Activated B cell treated with CpG ODN at 0.5 μM for 24 hours (primary cell): Measurements from ENCODE around the gene TFPT. TPM values are rescaled to one million over a fixed set of nuclear protein-coding genes. Genes with fewer than 3 reads are reported as not detected.

Source experiments
- ATAC-seq: fragments of 200-7000 bp; cut with Tn5 transposase; one replicate; pipeline ENCODE4 v1.10.0; 2021; ENCODE audit warnings: low read depth, mild to moderate bottlenecking, moderate library complexity
- CTCF ChIA-PET: fragments of 350-600 bp; sonication (Branson Sonifier 250); formaldehyde crosslinking; loops from one replicate; lab custom pipeline; 2021; ENCODE audit warnings: antibody characterized with exemption; lab: Charles Lee
- POLR2A ChIA-PET: fragments of 350-600 bp; sonication (Branson Sonifier 250); formaldehyde crosslinking; loops from one replicate; lab custom pipeline; 2021; ENCODE audit warnings: antibody characterized with exemption; lab: Charles Lee
- DNase-seq: peaks from one replicate; pipeline ENCODE4 v3.0.0; 2022
- H3K27ac Mint-ChIP-seq: one replicate; pipeline ENCODE4 v1.8.0; 2020; ENCODE audit warnings: mixed read lengths
- H3K27me3 Mint-ChIP-seq: one replicate; pipeline ENCODE4 v1.8.0; 2021; ENCODE audit warnings: mixed read lengths
- H3K36me3 Mint-ChIP-seq: one replicate; pipeline ENCODE4 v1.8.0; 2021; ENCODE audit warnings: low read depth, mixed read lengths
- H3K4me1 Mint-ChIP-seq: one replicate; pipeline ENCODE4 v1.8.0; 2021; ENCODE audit warnings: mixed read lengths
- H3K4me3 Mint-ChIP-seq: one replicate; pipeline ENCODE4 v1.8.0; 2020; ENCODE audit warnings: mild to moderate bottlenecking, mixed read lengths
- H3K9me3 Mint-ChIP-seq: one replicate; pipeline ENCODE4 v1.8.0; 2020; ENCODE audit warnings: mixed read lengths
- CTCF ChIP-seq: fragments of 200-600 bp; IDR thresholded peaks from one replicate; pipeline ENCODE4 v1.8.0; 2022; ENCODE audit warnings: antibody characterized with exemption, mild to moderate bottlenecking
- intact Hi-C: fragments of 100-400 bp; cut with micrococcal nuclease; formaldehyde crosslinking; loops from one replicate; pipeline ENCODE4 v1.15.1; 2024
- total RNA-seq: library from RNA; stranded (reverse); gene quantifications from 2 replicates; pipeline ENCODE4 v1.2.3, GENCODE V29; 2022

Gene TFPT
- total RNA-seq, 1 donor from 2014 or later, result 17.9 TPM

DNA sequence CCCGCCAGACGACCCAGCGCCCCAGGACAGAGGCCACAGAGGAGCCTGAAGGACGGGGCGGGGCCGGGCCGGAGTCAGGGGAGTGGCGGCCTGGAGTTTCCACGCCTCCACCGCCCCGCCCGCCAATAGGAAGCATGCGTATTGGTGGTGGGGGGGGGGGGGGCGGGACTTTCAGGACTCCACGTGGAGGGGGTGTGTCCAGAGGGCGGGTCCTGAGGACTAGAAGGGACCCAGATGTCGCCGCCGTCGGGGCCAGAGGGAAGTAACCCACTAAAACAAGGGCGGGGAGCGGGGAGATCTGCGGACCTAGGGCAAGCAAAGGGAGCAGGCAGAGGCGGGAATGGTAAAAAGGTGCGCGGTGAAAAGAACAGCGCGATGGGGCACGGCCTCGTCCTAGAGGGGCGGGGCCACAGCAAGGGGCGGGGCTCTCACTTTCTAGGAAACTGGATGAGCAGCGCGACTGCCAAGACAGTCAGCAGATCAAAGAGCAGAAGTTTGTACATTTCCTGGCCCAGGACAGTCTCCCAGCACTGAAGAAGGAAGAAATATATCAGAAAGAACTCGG is 46.9 kb upstream of the TFPT start:
- peak; percentile 34 for ATAC-seq
- ChIA-PET POLR2A (interaction anchor here (0.7 kb wide), 1 partner anchor 38 kb away, joined by 3 read pairs; the partner anchor contains the start of gene RPS9), CTCF (no interaction called here)
- H3K4me3 Mint-ChIP-seq, result peak overlapping the region; percentile 88
- DNase-seq, result peak; percentile 71
- no peak for TF ChIP-seq CTCF
- peaks cover 54% of the 10 kb centered on the region for H3K4me1 Mint-ChIP-seq
- H3K27ac Mint-ChIP-seq, result no peak overlapping the region
- intact Hi-C loops, result loop anchor here (1.0 to 10.0 kb wide), 2 partner anchors 39 to 132 kb away; no protein-coding TSS in a partner anchor
- H3K27me3 Mint-ChIP-seq, result peaks cover 15% of the 10 kb centered on the region
- no peaks in the 10 kb centered on the region for H3K9me3 Mint-ChIP-seq
- peaks cover 19% of the 10 kb centered on the region for H3K36me3 Mint-ChIP-seq

DNA sequence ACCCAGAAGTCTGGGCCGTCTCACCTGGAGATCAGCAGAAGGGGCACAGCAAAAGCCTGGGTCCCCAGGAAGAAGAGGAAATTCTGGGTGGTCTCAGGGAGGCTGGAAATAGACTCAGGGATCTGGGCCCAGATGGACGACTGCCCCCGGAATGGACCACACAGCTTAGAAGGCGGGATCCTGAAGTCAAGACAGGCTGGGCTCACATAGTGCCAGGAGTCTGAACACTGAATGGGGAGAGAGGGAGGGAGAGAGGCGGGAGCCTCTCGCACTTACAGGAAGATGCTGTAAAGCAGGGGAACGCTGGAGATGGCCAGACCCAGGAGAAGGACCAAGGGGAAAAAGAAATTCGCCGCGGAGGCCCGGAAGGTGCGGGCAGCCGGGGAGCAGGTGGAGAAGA is 45.4 kb upstream of the TFPT start:
- intact Hi-C loops, result loop anchor here (1.0 to 10.0 kb wide), 2 partner anchors 134 to 288 kb away; partner anchors contain the start of gene LENG8
- Mint-ChIP-seq H3K27me3 (peaks cover 14% of the 10 kb centered on the region), H3K27ac (peak overlapping the region; percentile 99), H3K36me3 (peaks cover 31% of the 10 kb centered on the region), H3K9me3 (no peaks in the 10 kb centered on the region), H3K4me3 (peak overlapping the region; percentile 100), H3K4me1 (peaks cover 56% of the 10 kb centered on the region)
- ATAC-seq (no peak), DNase-seq (no peak)
- ChIA-PET POLR2A (interaction anchor here (0.7 to 3.8 kb wide), 3 partner anchors 24 to 40 kb away, joined by 7 to 55 read pairs (median 19); partner anchors contain the start of genes MBOAT7, RPS9 and TSEN34), CTCF (no interaction called here)
- no peak for TF ChIP-seq CTCF

DNA sequence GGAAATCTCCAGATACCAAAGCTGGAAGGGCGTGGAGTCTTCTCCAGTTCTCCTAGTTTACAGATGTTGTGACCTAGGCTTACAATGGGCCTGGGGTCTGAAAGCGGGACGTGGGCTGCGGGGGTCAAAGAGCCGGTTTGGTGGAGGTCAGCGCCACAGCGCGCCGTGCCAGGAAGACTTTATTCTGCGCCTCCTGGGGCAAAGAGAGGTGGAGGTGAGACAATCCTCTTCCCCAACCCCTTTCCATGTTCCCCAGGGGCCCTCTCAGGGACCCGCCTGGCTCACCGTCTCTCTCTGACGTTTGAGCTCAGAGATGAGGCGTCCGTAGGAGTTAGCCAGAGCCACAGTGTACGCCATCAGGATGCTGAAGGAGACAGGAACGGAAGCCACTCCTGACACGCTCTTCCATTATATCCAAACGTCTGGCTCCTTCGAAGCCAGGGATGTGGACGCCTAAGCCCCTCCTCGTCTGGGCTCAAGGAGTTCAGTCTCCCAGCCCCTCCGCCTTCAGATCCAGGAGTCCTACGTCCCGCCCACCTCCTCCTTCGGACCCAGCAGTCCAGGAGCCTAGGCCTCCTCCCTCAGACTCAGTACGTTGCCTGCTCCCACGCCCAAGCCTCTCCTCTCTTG is 44.8 kb upstream of the TFPT start:
- Mint-ChIP-seq H3K27ac (peak overlapping the region; percentile 99), H3K36me3 (peaks cover 33% of the 10 kb centered on the region), H3K27me3 (peaks cover 10% of the 10 kb centered on the region), H3K9me3 (no peaks in the 10 kb centered on the region), H3K4me3 (peak overlapping the region; percentile 100), H3K4me1 (peaks cover 56% of the 10 kb centered on the region)
- TF ChIP-seq CTCF, result no peak
- ATAC-seq (no peak), DNase-seq (no peak)
- CTCF ChIA-PET, result interaction anchor here (1.0 to 1.5 kb wide), 4 partner anchors 9 to 231 kb away, joined by 3 to 4 read pairs (median 4); no protein-coding TSS in a partner anchor
- intact Hi-C loops, result loop anchor here (1.0 to 10.0 kb wide), 2 partner anchors 135 to 289 kb away; partner anchors contain the start of gene LENG8
- POLR2A ChIA-PET, result interaction anchor here (0.7 to 4.7 kb wide), 9 partner anchors 22 to 288 kb away, joined by 4 to 69 read pairs (median 7); partner anchors contain the start of genes CNOT3, LENG8, MBOAT7 and NDUFA3

- peaks cover 39% of the 10 kb centered on the region for H3K36me3 Mint-ChIP-seq
- ATAC-seq, result peak; percentile 85
- ChIA-PET POLR2A (interaction anchor here (0.6 to 4.7 kb wide), 16 partner anchors 16 to 1005 kb away, joined by 3 to 69 read pairs (median 5); partner anchors contain the start of genes CNOT3, LENG8, MBOAT7 and NDUFA3), CTCF (interaction anchor here (0.8 to 1.5 kb wide), 7 partner anchors 9 to 231 kb away, joined by 3 to 4 read pairs (median 3); no protein-coding TSS in a partner anchor)
- no peaks in the 10 kb centered on the region for H3K9me3 Mint-ChIP-seq
- peaks cover 8% of the 10 kb centered on the region for H3K27me3 Mint-ChIP-seq
- H3K4me3 Mint-ChIP-seq, result peak within 1 kb of the TSS; percentile 100
- peak; percentile 84 for DNase-seq
- intact Hi-C loops, result loop anchor here (1.0 to 10.0 kb wide), 6 partner anchors 22 to 290 kb away; partner anchors contain the start of genes CNOT3, LENG8, NDUFA3 and PRPF31
- H3K4me1 Mint-ChIP-seq, result peaks cover 51% of the 10 kb centered on the region
- no peak for TF ChIP-seq CTCF
- peak within 1 kb of the TSS; percentile 99 for H3K27ac Mint-ChIP-seq
These were observed 44.1 kb upstream of the TFPT start, which contains the start of gene LENG1 for GRCh38 chr19:54159352-54160181. TSS of gene LENG1 (minus strand) at chr19:54159721. CDS start at chr19:54159695, 26 bp downstream.
